Activated B cell treated with CpG ODN at 0.5 μM for 24 hours (primary cell): Measurements from ENCODE around the gene TCEAL1. TPM values are rescaled to one million over a fixed set of nuclear protein-coding genes. Genes with fewer than 3 reads are reported as not detected.

ENCODE experiments used
- ATAC-seq: fragments of 200-7000 bp; cut with Tn5 transposase; one replicate; pipeline ENCODE4 v1.10.0; 2021; ENCODE audit warnings: low read depth, mild to moderate bottlenecking, moderate library complexity
- CTCF ChIA-PET: fragments of 350-600 bp; sonication (Branson Sonifier 250); formaldehyde crosslinking; loops from one replicate; lab custom pipeline; 2021; ENCODE audit warnings: antibody characterized with exemption; lab: Charles Lee
- POLR2A ChIA-PET: fragments of 350-600 bp; sonication (Branson Sonifier 250); formaldehyde crosslinking; loops from one replicate; lab custom pipeline; 2021; ENCODE audit warnings: antibody characterized with exemption; lab: Charles Lee
- DNase-seq: peaks from one replicate; pipeline ENCODE4 v3.0.0; 2022
- H3K27ac Mint-ChIP-seq: one replicate; pipeline ENCODE4 v1.8.0; 2020; ENCODE audit warnings: mixed read lengths
- H3K27me3 Mint-ChIP-seq: one replicate; pipeline ENCODE4 v1.8.0; 2021; ENCODE audit warnings: mixed read lengths
- H3K36me3 Mint-ChIP-seq: one replicate; pipeline ENCODE4 v1.8.0; 2021; ENCODE audit warnings: low read depth, mixed read lengths
- H3K4me1 Mint-ChIP-seq: one replicate; pipeline ENCODE4 v1.8.0; 2021; ENCODE audit warnings: mixed read lengths
- H3K4me3 Mint-ChIP-seq: one replicate; pipeline ENCODE4 v1.8.0; 2020; ENCODE audit warnings: mild to moderate bottlenecking, mixed read lengths
- H3K9me3 Mint-ChIP-seq: one replicate; pipeline ENCODE4 v1.8.0; 2020; ENCODE audit warnings: mixed read lengths
- CTCF ChIP-seq: fragments of 200-600 bp; IDR thresholded peaks from one replicate; pipeline ENCODE4 v1.8.0; 2022; ENCODE audit warnings: antibody characterized with exemption, mild to moderate bottlenecking
- intact Hi-C: fragments of 100-400 bp; cut with micrococcal nuclease; formaldehyde crosslinking; loops from one replicate; pipeline ENCODE4 v1.15.1; 2024
- total RNA-seq: library from RNA; stranded (reverse); gene quantifications from 2 replicates; pipeline ENCODE4 v1.2.3, GENCODE V29; 2022

Gene TCEAL1
- total RNA-seq, 1 donor from 2014 or later: 10.4 TPM

GRCh38 chrX:103674531-103675454, 46.0 kb downstream of the TCEAL1 start:
- Mint-ChIP-seq H3K4me1 (no peaks in the 10 kb centered on the region), H3K4me3 (no peak overlapping the region), H3K27me3 (no peaks in the 10 kb centered on the region), H3K9me3 (no peaks in the 10 kb centered on the region), H3K36me3 (peaks cover 46% of the 10 kb centered on the region), H3K27ac (no peak overlapping the region)
- CTCF ChIA-PET: no interaction called here
- POLR2A ChIA-PET: no interaction called here
- DNase-seq: no peak
- intact Hi-C loops: no loop called here
- no peak for ATAC-seq
- no peak for TF ChIP-seq CTCF

- no peak for DNase-seq
- no peak overlapping the region for H3K27ac Mint-ChIP-seq
- ATAC-seq: no peak
- peaks cover 61% of the 10 kb centered on the region for H3K36me3 Mint-ChIP-seq
- H3K4me1 Mint-ChIP-seq: no peaks in the 10 kb centered on the region
- no peak for TF ChIP-seq CTCF
- ChIA-PET CTCF (no interaction called here), POLR2A (no interaction called here)
- intact Hi-C loops: no loop called here
- no peaks in the 10 kb centered on the region for H3K27me3 Mint-ChIP-seq
- H3K4me3 Mint-ChIP-seq: no peak overlapping the region
- H3K9me3 Mint-ChIP-seq: no peaks in the 10 kb centered on the region
These were observed 49.6 kb downstream of the TCEAL1 start for GRCh38 chrX:103678199-103678993.

Other genes starting within 250 kb of the TCEAL1 start
- 0.11 and 0.12 TPM in 2 replicates for gene RAB40A, start 109.5 kb upstream of the TCEAL1 start, total RNA-seq
- gene TCEAL4, start 43.5 kb upstream of the TCEAL1 start, total RNA-seq: 18.0 and 20.0 TPM in 2 replicates
- 7.7 and 8.5 TPM in 2 replicates for gene TCEAL3, start 21.0 kb upstream of the TCEAL1 start, total RNA-seq
- gene MORF4L2, start 57.7 kb downstream of the TCEAL1 start, total RNA-seq: 89.2 and 111 TPM in 2 replicates
- gene TMEM31, start 81.9 kb downstream of the TCEAL1 start, total RNA-seq: not detected in 2 replicates
- gene PLP1, start 147.9 kb downstream of the TCEAL1 start, total RNA-seq: not detected in 2 replicates
- 0.39 and 0.51 TPM in 2 replicates for gene RAB9B, start 203.3 kb downstream of the TCEAL1 start, total RNA-seq